ENCODE results near the gene BCOR.

The BCOR gene

DNA sequence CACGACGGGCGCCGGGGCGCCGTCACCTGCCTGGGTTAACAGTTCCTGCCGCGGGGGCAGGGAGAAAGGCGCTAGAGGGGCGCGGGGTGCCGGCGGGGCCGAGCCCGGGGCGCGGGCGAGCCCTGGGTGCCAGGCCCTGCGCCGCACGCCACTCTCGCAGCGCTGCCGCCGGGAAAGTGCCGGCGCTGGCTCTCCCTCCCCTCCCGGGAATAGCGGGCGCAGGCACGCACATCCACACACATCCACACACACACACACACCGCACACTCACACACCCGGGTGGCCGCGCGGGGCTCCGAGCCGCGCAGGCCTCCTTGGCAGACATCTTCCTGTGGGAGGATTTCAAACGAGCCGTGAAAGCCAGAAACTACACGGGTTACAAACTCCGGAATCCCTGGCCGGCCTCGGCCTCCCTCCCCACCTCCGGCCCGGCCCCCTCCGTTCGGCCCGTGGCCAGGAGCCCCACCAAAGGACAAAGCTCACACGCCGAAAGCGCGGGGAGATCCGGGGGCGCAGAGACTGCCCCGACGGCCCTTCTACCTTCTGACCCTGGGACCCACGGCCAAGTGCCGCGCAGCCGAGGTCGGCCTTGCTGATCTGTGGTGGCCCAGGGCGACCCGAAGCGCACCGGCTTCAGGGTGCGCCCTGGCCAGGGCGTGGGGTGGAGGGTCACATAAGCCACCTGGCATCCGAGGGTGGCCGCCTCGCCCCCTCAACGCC lies 92.3 kb downstream of the BCOR start:
- Histone ChIP-seq H3K27me3 (ENCODE audit: insufficient read depth, poor library complexity, severe bottlenecking) (peaks cover 10% of the 10 kb centered on the region), H3K4me3 (replicated peaks; ENCODE audit: insufficient read depth, low read length) (no peak overlapping the region), H3K27ac (replicated peaks) (no peak overlapping the region)
- no peak for DNase-seq (ENCODE audit: low read depth in 1 of 2, low spot score in 1 of 2)
- TF ChIP-seq SPI1 (IDR thresholded peaks at IDR 0.05; ENCODE audit: borderline replicate concordance, low read depth): no peak

GRCh38 chrX:40004921-40005291 lies 92.9 kb downstream of the BCOR start:
- TF ChIP-seq POLR2AphosphoS5 (IDR thresholded peaks at IDR 0.05; ENCODE audit: low read depth) (no peak), SPI1 (IDR thresholded peaks at IDR 0.05; ENCODE audit: borderline replicate concordance, low read depth) (no peak), GABPA (IDR thresholded peaks at IDR 0.05; ENCODE audit: low read depth) (no peak), REST (IDR thresholded peaks at IDR 0.05; ENCODE audit: insufficient replicate concordance, low read depth) (no peak)
- TF ChIP-seq, protein P1, sequence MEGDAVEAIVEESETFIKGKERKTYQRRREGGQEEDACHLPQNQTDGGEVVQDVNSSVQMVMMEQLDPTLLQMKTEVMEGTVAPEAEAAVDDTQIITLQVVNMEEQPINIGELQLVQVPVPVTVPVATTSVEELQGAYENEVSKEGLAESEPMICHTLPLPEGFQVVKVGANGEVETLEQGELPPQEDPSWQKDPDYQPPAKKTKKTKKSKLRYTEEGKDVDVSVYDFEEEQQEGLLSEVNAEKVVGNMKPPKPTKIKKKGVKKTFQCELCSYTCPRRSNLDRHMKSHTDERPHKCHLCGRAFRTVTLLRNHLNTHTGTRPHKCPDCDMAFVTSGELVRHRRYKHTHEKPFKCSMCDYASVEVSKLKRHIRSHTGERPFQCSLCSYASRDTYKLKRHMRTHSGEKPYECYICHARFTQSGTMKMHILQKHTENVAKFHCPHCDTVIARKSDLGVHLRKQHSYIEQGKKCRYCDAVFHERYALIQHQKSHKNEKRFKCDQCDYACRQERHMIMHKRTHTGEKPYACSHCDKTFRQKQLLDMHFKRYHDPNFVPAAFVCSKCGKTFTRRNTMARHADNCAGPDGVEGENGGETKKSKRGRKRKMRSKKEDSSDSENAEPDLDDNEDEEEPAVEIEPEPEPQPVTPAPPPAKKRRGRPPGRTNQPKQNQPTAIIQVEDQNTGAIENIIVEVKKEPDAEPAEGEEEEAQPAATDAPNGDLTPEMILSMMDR (IDR thresholded peaks at IDR 0.05; ENCODE audit: insufficient read depth, low read length): no peak
- Histone ChIP-seq H3K4me3 (replicated peaks; ENCODE audit: insufficient read depth, low read length) (no peak overlapping the region), H3K27ac (replicated peaks) (no peak overlapping the region), H3K27me3 (ENCODE audit: insufficient read depth, poor library complexity, severe bottlenecking) (peaks cover 10% of the 10 kb centered on the region)
- DNase-seq (ENCODE audit: low read depth in 1 of 2, low spot score in 1 of 2): no peak

DNA sequence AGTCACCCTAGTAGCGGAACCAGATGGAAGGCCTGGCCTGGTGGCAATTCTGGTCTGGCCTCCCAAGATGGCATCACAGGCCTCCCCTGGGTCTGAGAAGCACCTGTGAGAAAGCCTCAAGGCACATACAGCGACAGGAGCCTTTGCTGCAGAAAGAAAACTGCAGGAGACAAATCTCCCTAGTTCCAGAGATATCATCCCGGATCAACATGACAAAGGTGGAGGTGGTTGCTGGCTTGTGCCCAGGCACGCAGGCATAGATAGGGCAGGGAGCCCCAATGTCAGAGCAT lies 93.6 kb downstream of the BCOR start:
- H3K4me3 ChIP-seq (replicated peaks; ENCODE audit: insufficient read depth, low read length): no peak overlapping the region
- DNase-seq (ENCODE audit: low read depth in 1 of 2, low spot score in 1 of 2): no peak
- TF ChIP-seq SPI1 (IDR thresholded peaks at IDR 0.05; ENCODE audit: borderline replicate concordance, low read depth) (no peak), GABPA (IDR thresholded peaks at IDR 0.05; ENCODE audit: low read depth) (no peak), POLR2AphosphoS5 (IDR thresholded peaks at IDR 0.05; ENCODE audit: low read depth) (no peak), REST (IDR thresholded peaks at IDR 0.05; ENCODE audit: insufficient replicate concordance, low read depth) (no peak)
- TF ChIP-seq, protein P1 (IDR thresholded peaks at IDR 0.05; ENCODE audit: insufficient read depth, low read length): no peak
- peaks cover 10% of the 10 kb centered on the region for H3K27me3 ChIP-seq (ENCODE audit: insufficient read depth, poor library complexity, severe bottlenecking)
- H3K27ac ChIP-seq (replicated peaks): no peak overlapping the region

DNA sequence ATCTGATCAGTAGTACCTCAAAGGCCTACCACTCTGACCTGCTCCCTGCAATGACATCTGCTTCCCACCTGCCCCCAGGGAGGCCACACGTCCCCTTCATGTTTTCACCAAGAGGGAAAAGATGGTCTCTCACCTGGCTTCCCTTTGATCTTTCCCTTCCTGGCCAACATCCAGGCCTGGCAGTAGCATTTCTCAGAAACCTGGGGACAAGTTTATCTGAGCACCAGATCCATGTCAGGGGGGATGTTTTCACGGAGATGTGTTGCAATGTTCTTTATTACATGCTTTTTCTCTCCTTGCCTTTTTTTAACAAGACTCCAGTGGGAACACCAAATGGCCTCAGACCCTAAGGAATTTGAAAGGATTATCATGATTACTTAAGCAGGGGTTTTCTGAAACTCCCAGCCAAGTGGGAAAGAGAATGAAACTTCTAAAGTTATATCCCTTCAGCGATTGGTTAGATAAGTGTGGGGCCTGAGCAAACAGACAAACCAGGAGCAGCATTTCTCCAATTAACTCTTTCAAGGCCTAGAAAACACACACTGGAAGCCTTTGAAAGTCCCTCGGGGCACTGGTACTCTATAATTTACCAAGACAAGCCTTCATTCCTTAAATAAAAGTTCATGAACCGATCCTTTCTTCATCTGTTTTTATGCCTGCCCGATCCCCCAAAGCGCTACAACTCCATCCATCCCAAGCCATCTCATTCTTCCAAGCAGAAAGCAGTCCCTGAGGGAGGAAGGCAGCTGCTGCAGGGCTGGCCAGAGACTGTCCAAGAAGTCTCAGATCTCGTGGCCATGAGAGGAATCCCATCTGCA lies 94.1 kb downstream of the BCOR start:
- no peak for TF ChIP-seq REST (IDR thresholded peaks at IDR 0.05; ENCODE audit: insufficient replicate concordance, low read depth)
- TF ChIP-seq, protein P1 (IDR thresholded peaks at IDR 0.05; ENCODE audit: insufficient read depth, low read length): no peak
- TF ChIP-seq POLR2AphosphoS5 (IDR thresholded peaks at IDR 0.05; ENCODE audit: low read depth): no peak
- no peak for TF ChIP-seq GABPA (IDR thresholded peaks at IDR 0.05; ENCODE audit: low read depth)
- no peak for TF ChIP-seq SPI1 (IDR thresholded peaks at IDR 0.05; ENCODE audit: borderline replicate concordance, low read depth)
- Histone ChIP-seq H3K4me3 (replicated peaks; ENCODE audit: insufficient read depth, low read length) (no peak overlapping the region), H3K27ac (replicated peaks) (no peak overlapping the region), H3K27me3 (ENCODE audit: insufficient read depth, poor library complexity, severe bottlenecking) (peaks cover 10% of the 10 kb centered on the region)
- DNase-seq (ENCODE audit: low read depth in 1 of 2, low spot score in 1 of 2): no peak
